NT2/D1 (cell line): Measurements from ENCODE around the gene OR51E2.

Source experiments
- DNase-seq: peaks from one replicate; pipeline ENCODE4 v3.0.0-alpha.2; 2011; ENCODE audit warnings: low read depth, low spot score
- H3K27me3 ChIP-seq: 2 replicates; pipeline ENCODE4 v1.6.0; 2011; ENCODE audit warnings: mild to moderate bottlenecking; ENCODE audit not compliant: insufficient read length, insufficient read depth
- H3K36me3 ChIP-seq: 2 replicates; pipeline ENCODE4 v1.6.1; 2011; ENCODE audit warnings: mild to moderate bottlenecking, low read length, mixed read lengths; ENCODE audit not compliant: insufficient read depth, insufficient read length
- H3K4me1 ChIP-seq: 2 replicates; pipeline ENCODE4 v1.5.1; 2011; ENCODE audit not compliant: insufficient read depth, insufficient read length
- H3K4me3 ChIP-seq: 2 replicates; pipeline ENCODE4 v1.5.1; 2011; ENCODE audit warnings: low read depth; ENCODE audit not compliant: insufficient read length
- H3K9ac ChIP-seq: 2 replicates; pipeline ENCODE4 v1.6.0; 2011; ENCODE audit warnings: low read depth; ENCODE audit not compliant: insufficient read length
- H3K9me3 ChIP-seq: 2 replicates; pipeline ENCODE4 v1.5.1; 2011; ENCODE audit warnings: mild to moderate bottlenecking, low read length; ENCODE audit not compliant: insufficient read depth
- SUZ12 ChIP-seq: IDR thresholded peaks from 2 replicates; pipeline ENCODE4 v1.6.1; 2011; ENCODE audit not compliant: insufficient read length, insufficient read depth; ENCODE audit errors: extremely low read depth
- YY1 ChIP-seq: IDR thresholded peaks from 2 replicates; pipeline ENCODE4 v1.6.1; 2011; ENCODE audit not compliant: insufficient read length, insufficient read depth
- ZNF274 ChIP-seq: IDR thresholded peaks from 2 replicates; pipeline ENCODE4 v1.6.1; 2011; ENCODE audit warnings: mild to moderate bottlenecking, low read depth, low read length

The OR51E2 gene

DNA sequence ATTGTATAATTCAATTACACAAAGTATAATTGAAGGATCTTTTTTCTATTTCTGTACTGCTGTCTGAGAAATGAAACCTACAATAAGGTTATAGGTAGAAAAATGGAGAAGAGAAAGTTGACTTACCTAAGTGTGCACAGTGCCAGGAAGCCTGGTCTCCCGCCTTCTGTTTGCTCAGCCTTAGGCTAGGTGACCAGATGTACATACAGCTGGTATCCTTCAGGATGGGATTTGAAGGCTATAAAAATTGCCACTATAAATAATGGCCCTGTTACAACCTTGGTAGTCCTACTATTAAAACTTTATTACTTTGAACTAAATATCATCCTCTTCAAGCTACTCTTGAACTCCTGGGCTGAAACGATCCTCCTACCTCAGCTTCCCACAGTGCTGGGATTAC, 19.7 kb downstream of the OR51E2 start:
- H3K36me3 ChIP-seq = no peaks in the 10 kb centered on the region
- H3K4me1 ChIP-seq = no peaks in the 10 kb centered on the region
- TF ChIP-seq ZNF274 (no peak), YY1 (no peak), SUZ12 (no peak)
- H3K4me3 ChIP-seq = no peak overlapping the region
- H3K27me3 ChIP-seq = no peaks in the 10 kb centered on the region
- H3K9ac ChIP-seq = no peak overlapping the region
- H3K9me3 ChIP-seq = no peaks in the 10 kb centered on the region
- DNase-seq = no peak

DNA sequence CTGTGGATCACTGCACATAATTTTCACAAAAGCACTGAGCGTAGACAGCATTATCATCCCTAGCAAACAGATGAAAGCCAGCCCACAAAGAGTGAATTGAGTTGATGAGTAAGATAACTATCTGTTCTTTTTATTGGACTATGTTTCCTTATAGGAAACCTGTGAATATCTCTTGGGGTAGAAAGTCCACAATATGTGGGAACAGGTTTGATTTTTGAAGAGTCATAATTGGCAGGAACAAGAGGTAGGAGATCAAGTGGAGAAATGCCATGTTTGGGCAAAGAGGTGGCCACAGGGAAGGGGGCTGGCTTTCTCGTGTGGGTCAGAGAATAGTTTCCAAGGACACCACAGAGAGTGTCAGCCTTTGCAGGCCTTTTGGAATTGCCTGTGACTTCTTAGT, 23.9 kb downstream of the OR51E2 start:
- TF ChIP-seq YY1 (no peak), SUZ12 (no peak), ZNF274 (no peak)
- Histone ChIP-seq H3K36me3 (no peaks in the 10 kb centered on the region), H3K9ac (no peak overlapping the region), H3K4me3 (no peak overlapping the region), H3K4me1 (no peaks in the 10 kb centered on the region), H3K27me3 (no peaks in the 10 kb centered on the region), H3K9me3 (no peaks in the 10 kb centered on the region)
- no peak for DNase-seq

GRCh38 chr11:4672470-4672869, 25.2 kb downstream of the OR51E2 start:
- TF ChIP-seq SUZ12 = no peak
- Histone ChIP-seq H3K4me1 (no peaks in the 10 kb centered on the region), H3K4me3 (no peak overlapping the region), H3K9me3 (no peaks in the 10 kb centered on the region), H3K36me3 (no peaks in the 10 kb centered on the region), H3K27me3 (no peaks in the 10 kb centered on the region), H3K9ac (no peak overlapping the region)
- DNase-seq = no peak

DNA sequence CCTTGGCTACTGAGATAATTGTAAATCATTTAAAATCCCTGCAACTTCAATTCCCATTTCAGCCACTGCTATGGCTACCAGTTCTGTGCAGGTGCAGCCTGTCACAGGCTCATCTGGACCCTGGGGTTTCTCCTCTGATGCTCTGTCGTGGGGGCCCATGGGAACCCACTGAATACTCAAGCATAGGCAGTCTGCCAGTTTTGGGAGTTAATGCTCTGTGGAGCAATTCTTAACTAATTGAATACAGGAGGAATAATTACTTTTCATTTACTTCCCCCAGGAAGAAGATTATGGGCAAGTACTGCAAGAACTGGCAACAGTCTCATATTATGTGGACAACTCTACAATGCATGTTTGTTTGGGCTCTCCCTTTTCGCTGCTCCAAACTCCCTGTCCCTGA, 25.9 kb downstream of the OR51E2 start:
- H3K4me3 ChIP-seq = no peak overlapping the region
- TF ChIP-seq SUZ12 = no peak
- TF ChIP-seq YY1 = no peak
- TF ChIP-seq ZNF274 = no peak
- H3K9ac ChIP-seq = no peak overlapping the region
- no peaks in the 10 kb centered on the region for H3K27me3 ChIP-seq
- no peaks in the 10 kb centered on the region for H3K4me1 ChIP-seq
- H3K36me3 ChIP-seq = no peaks in the 10 kb centered on the region
- DNase-seq = no peak
- H3K9me3 ChIP-seq = no peaks in the 10 kb centered on the region

GRCh38 chr11:4665424-4665823, 32.2 kb downstream of the OR51E2 start:
- H3K27me3 ChIP-seq = no peaks in the 10 kb centered on the region
- TF ChIP-seq YY1 (no peak), ZNF274 (no peak), SUZ12 (no peak)
- no peak for DNase-seq

DNA sequence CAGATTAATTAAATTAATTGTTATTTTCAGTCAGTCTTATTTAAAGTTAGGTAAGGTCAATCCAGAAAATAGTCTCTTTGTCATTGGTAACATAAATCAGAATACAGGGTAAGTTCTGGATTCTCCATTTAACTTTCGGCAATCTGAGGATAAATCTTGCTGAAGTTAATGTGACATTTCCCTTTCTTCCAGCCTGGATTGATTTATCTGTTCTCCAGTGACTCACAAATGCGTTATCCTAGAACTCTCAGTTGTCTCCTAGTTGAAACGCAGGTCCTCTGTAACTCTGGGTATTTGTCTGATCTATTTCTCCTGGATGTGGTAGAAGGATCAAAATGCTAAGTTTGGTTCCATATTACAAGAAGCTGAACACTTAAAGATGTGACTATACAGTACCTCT, 32.9 kb downstream of the OR51E2 start:
- Histone ChIP-seq H3K36me3 (no peaks in the 10 kb centered on the region), H3K9ac (no peak overlapping the region), H3K4me3 (no peak overlapping the region), H3K27me3 (no peaks in the 10 kb centered on the region), H3K4me1 (no peaks in the 10 kb centered on the region), H3K9me3 (no peaks in the 10 kb centered on the region)
- TF ChIP-seq ZNF274 (no peak), SUZ12 (no peak), YY1 (no peak)
- DNase-seq = no peak

More at GRCh38 chr11:4665424-4665823, 32.2 kb downstream of the OR51E2 start:
- Histone ChIP-seq H3K36me3 (no peaks in the 10 kb centered on the region), H3K4me3 (no peak overlapping the region), H3K9ac (no peak overlapping the region), H3K4me1 (no peaks in the 10 kb centered on the region), H3K9me3 (no peaks in the 10 kb centered on the region)

DNA sequence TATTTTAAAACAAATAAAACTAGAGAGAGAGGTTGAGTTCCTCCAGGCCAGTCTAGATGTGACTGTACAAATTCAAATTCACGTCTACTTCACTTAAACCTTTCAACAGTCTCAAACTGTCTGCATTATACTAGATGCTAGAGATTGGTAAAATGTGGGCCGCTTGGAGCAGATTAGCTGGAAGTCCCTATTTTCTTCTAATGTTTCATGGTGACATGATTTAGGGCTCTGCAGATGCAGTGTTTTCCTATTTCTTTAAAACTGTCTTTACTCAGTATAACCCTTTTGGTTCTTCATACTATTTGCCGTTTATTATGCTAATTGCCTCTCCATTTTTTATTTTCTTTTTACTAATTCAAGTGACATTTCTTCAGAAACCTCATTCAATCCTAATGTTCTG, 33.5 kb downstream of the OR51E2 start:
- H3K36me3 ChIP-seq = no peaks in the 10 kb centered on the region
- TF ChIP-seq ZNF274 (no peak), SUZ12 (no peak), YY1 (no peak)

GRCh38 chr11:4662876-4663275, 34.8 kb downstream of the OR51E2 start:
- Histone ChIP-seq H3K9me3 (no peaks in the 10 kb centered on the region), H3K4me3 (no peak overlapping the region), H3K36me3 (no peaks in the 10 kb centered on the region), H3K4me1 (no peaks in the 10 kb centered on the region), H3K27me3 (no peaks in the 10 kb centered on the region), H3K9ac (no peak overlapping the region)
- DNase-seq = no peak
- no peak for TF ChIP-seq YY1
- TF ChIP-seq ZNF274 = no peak
- no peak for TF ChIP-seq SUZ12

More for the DNA sequence above, 33.5 kb downstream of the OR51E2 start:
- Histone ChIP-seq H3K4me3 (no peak overlapping the region), H3K27me3 (no peaks in the 10 kb centered on the region), H3K9ac (no peak overlapping the region), H3K4me1 (no peaks in the 10 kb centered on the region), H3K9me3 (no peaks in the 10 kb centered on the region)
- no peak for DNase-seq
